Endodermal cell (in vitro differentiated cells): Measurements from ENCODE around the gene MCM3AP. TPM values are rescaled to one million over a fixed set of nuclear protein-coding genes. Genes with fewer than 3 reads are reported as not detected.
"Not testable (repeated sequence)": the region's sequence is repeated elsewhere in the genome, so short reads cannot be mapped to it uniquely, and the experiment has no call there.

ENCODE experiments used
- DNase-seq: peaks from one replicate; pipeline ENCODE4 v3.0.0-alpha.2; 2017
- H3K27ac ChIP-seq: 2 replicates; pipeline ENCODE4 v1.5.1; 2013; ENCODE audit warnings: mild to moderate bottlenecking, low read depth, low read length, moderate library complexity
- H3K27me3 ChIP-seq: 2 replicates; pipeline ENCODE4 v1.6.1; 2013; ENCODE audit warnings: mild to moderate bottlenecking, low read length, moderate library complexity; ENCODE audit not compliant: insufficient read depth, control insufficient read depth, poor library complexity, severe bottlenecking
- H3K36me3 ChIP-seq: 2 replicates; pipeline ENCODE4 v1.7.0; 2013; ENCODE audit warnings: mild to moderate bottlenecking, low read length, moderate library complexity; ENCODE audit not compliant: control insufficient read depth, insufficient read depth
- H3K4me1 ChIP-seq: one replicate; pipeline ENCODE4 v1.7.0; 2013; ENCODE audit warnings: low read length; ENCODE audit not compliant: control insufficient read depth, insufficient read depth
- H3K4me3 ChIP-seq: 2 replicates; pipeline ENCODE4 v1.5.1; 2013; ENCODE audit warnings: mild to moderate bottlenecking, low read length, moderate library complexity
- H3K9ac ChIP-seq: 2 replicates; pipeline ENCODE4 v1.6.1; 2013; ENCODE audit warnings: mild to moderate bottlenecking, low read length, moderate library complexity; ENCODE audit not compliant: poor library complexity, severe bottlenecking; ENCODE audit errors: extremely low read depth
- H3K9me3 ChIP-seq: 2 replicates; pipeline ENCODE4 v1.6.1; 2013; ENCODE audit warnings: mild to moderate bottlenecking, low read length, moderate library complexity; ENCODE audit not compliant: control insufficient read depth
- H3K27ac Mint-ChIP-seq: 2 replicates; pipeline ENCODE4 v1.8.0; 2020; ENCODE audit warnings: mixed read lengths
- H3K27me3 Mint-ChIP-seq: 2 replicates; pipeline ENCODE4 v1.8.0; 2021; ENCODE audit warnings: mild to moderate bottlenecking, mixed read lengths; ENCODE audit not compliant: insufficient read depth
- H3K36me3 Mint-ChIP-seq: 2 replicates; pipeline ENCODE4 v1.8.0; 2020; ENCODE audit warnings: low read depth, mixed read lengths
- H3K4me1 Mint-ChIP-seq: 2 replicates; pipeline ENCODE4 v1.8.0; 2020; ENCODE audit warnings: mixed read lengths
- H3K4me3 Mint-ChIP-seq: 2 replicates; pipeline ENCODE4 v1.8.0; 2020; ENCODE audit warnings: mild to moderate bottlenecking, moderate library complexity, mixed read lengths
- H3K9me3 Mint-ChIP-seq: 2 replicates; pipeline ENCODE4 v1.8.0; 2020; ENCODE audit warnings: mild to moderate bottlenecking, mixed read lengths
- CTCF ChIP-seq: fragments of 200-600 bp; sonication (generic); conservative IDR thresholded peaks from 2 replicates; pipeline ENCODE4 v1.5.0; 2021; ENCODE audit warnings: antibody characterized with exemption, mild to moderate bottlenecking
- whole genome bisulfite sequencing, 2 experiments: methylation state at CpG; one replicate each; pipeline versions ENCODE4 v1.1.5 to v1.1.7; 2013; ENCODE audit warnings: missing lambda C conversion rate in 2 of 2, mixed read lengths in 1 of 2; ENCODE audit not compliant: insufficient coverage in 1 of 2, insufficient read length in 1 of 2; 5-methylcytosine and 5-hydroxymethylcytosine counted together
- total RNA-seq, 2 donors: library from RNA; stranded (reverse); fragmentation: NEBNext Ultra II Directional in 1 of 2; extraction: Animal tissue kit (Norgen Biotek cat#: 25700) in 1 of 2; gene quantifications; 2 replicates in 1 of 2; 3 replicates in 1 of 2; pipeline ENCODE4 v1.2.1, GENCODE V29; 2021

The MCM3AP gene
- total RNA-seq, 2 donors from 2014 or later = 120 to 161 TPM

GRCh38 chr21:46226920-46227599, 58.4 kb downstream of the MCM3AP start:
- 86 to 91% methylated on average over 2 to 4 of the region's 4 CpGs for WGBS, 2 experiments
- H3K9me3 Mint-ChIP-seq = peaks cover 37% of the 10 kb centered on the region
- H3K27ac Mint-ChIP-seq = no peak overlapping the region
- peak; percentile 67 for DNase-seq
- Histone ChIP-seq H3K4me1 (peaks cover 4% of the 10 kb centered on the region), H3K4me3 (peak overlapping the region; percentile 86), H3K9ac (peak overlapping the region; percentile 51), H3K27me3 (no peaks in the 10 kb centered on the region), H3K27ac (no peak overlapping the region), H3K9me3 (peaks cover 33% of the 10 kb centered on the region), H3K36me3 (peaks cover 28% of the 10 kb centered on the region)
- peaks cover 13% of the 10 kb centered on the region for H3K4me1 Mint-ChIP-seq
- peak overlapping the region; percentile 75 for H3K4me3 Mint-ChIP-seq
- peaks cover 65% of the 10 kb centered on the region for H3K36me3 Mint-ChIP-seq
- TF ChIP-seq CTCF = no peak
- peaks cover 11% of the 10 kb centered on the region for H3K27me3 Mint-ChIP-seq

GRCh38 chr21:46226146-46226545, 59.3 kb downstream of the MCM3AP start:
- H3K4me3 Mint-ChIP-seq = peak overlapping the region; percentile 75
- Histone ChIP-seq H3K4me3 (peak overlapping the region; percentile 86), H3K9ac (no peak overlapping the region), H3K36me3 (peaks cover 26% of the 10 kb centered on the region), H3K27me3 (no peaks in the 10 kb centered on the region), H3K9me3 (peaks cover 26% of the 10 kb centered on the region), H3K4me1 (peaks cover 4% of the 10 kb centered on the region), H3K27ac (no peak overlapping the region)
- no peak overlapping the region for H3K27ac Mint-ChIP-seq
- peak; percentile 33 for DNase-seq
- TF ChIP-seq CTCF = no peak
- H3K36me3 Mint-ChIP-seq = peaks cover 63% of the 10 kb centered on the region
- H3K27me3 Mint-ChIP-seq = peaks cover 11% of the 10 kb centered on the region
- WGBS, 2 experiments = 89 to 98% methylated on average over 1 of the region's 1 CpG
- peaks cover 13% of the 10 kb centered on the region for H3K4me1 Mint-ChIP-seq
- H3K9me3 Mint-ChIP-seq = peaks cover 29% of the 10 kb centered on the region

- not testable (repeated sequence) for H3K4me1 Mint-ChIP-seq, H3K27ac Mint-ChIP-seq, H3K4me3 Mint-ChIP-seq, H3K27ac ChIP-seq, H3K4me3 ChIP-seq, H3K27me3 Mint-ChIP-seq, H3K9ac ChIP-seq, H3K4me1 ChIP-seq, H3K27me3 ChIP-seq
- peaks cover 14% of the 10 kb centered on the region for H3K9me3 ChIP-seq
- Mint-ChIP-seq H3K9me3 (peaks cover 23% of the 10 kb centered on the region), H3K36me3 (peaks cover 57% of the 10 kb centered on the region)
- DNase-seq = peak; percentile 11
- H3K36me3 ChIP-seq = peaks cover 29% of the 10 kb centered on the region
- WGBS, 2 experiments = 96 to 99% methylated on average over 14 to 17 of the region's 18 CpGs
Measured at GRCh38 chr21:46223661-46224060, 61.8 kb downstream of the MCM3AP start.
